Panc1 (cell line): Measurements from ENCODE around the gene MMP19.

Source experiments
- POLR2AphosphoS5 ChIP-seq: IDR thresholded peaks from 2 replicates; pipeline ENCODE4 v1.6.1; 2012; ENCODE audit warnings: mild to moderate bottlenecking, low read depth, low read length, moderate library complexity
- SIN3A ChIP-seq: IDR thresholded peaks from 2 replicates; pipeline ENCODE4 v1.6.1; 2012; ENCODE audit warnings: low read depth, mild to moderate bottlenecking, low read length, moderate library complexity, borderline replicate concordance; ENCODE audit not compliant: insufficient read depth
- TCF7L2 ChIP-seq: IDR thresholded peaks from 2 replicates; pipeline ENCODE4 v1.6.1; 2011; ENCODE audit warnings: mild to moderate bottlenecking, low read depth, low read length, inconsistent platforms
- TF ChIP-seq, protein P1 (sequence below): fragments of 450-650 bp; IDR thresholded peaks from 2 replicates; pipeline ENCODE4 v1.5.1; 2017; ENCODE audit warnings: mild to moderate bottlenecking
- TF ChIP-seq, protein P2 (sequence below), 2 experiments: IDR thresholded peaks; 2 replicates each; pipeline ENCODE4 v1.6.1; 2011 to 2012; ENCODE audit warnings: low read depth in 2 of 2, control low read depth in 1 of 2, low read length in 1 of 2, mild to moderate bottlenecking in 1 of 2, moderate library complexity in 1 of 2; ENCODE audit not compliant: insufficient read depth in 1 of 2

DNA sequence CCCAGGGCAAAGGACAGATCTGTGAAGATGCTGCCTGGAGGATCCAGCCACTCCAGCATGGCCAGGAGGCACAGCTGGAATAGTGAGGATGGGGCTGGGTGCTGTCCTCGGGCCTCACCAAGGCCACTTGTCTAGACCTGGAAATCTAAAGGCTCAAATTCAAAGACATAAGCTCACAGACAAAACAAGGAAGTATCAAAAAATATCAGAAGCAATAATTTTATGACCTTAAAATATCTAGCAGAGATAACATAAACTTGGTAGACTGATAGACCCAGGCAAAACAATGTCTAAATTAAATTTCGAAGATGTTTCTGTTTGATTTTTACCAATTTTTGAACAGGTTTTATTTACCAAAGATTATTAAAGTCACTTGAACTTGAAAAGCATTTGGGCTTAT is 22.6 kb upstream of the MMP19 start:
- TF ChIP-seq, protein P1, sequence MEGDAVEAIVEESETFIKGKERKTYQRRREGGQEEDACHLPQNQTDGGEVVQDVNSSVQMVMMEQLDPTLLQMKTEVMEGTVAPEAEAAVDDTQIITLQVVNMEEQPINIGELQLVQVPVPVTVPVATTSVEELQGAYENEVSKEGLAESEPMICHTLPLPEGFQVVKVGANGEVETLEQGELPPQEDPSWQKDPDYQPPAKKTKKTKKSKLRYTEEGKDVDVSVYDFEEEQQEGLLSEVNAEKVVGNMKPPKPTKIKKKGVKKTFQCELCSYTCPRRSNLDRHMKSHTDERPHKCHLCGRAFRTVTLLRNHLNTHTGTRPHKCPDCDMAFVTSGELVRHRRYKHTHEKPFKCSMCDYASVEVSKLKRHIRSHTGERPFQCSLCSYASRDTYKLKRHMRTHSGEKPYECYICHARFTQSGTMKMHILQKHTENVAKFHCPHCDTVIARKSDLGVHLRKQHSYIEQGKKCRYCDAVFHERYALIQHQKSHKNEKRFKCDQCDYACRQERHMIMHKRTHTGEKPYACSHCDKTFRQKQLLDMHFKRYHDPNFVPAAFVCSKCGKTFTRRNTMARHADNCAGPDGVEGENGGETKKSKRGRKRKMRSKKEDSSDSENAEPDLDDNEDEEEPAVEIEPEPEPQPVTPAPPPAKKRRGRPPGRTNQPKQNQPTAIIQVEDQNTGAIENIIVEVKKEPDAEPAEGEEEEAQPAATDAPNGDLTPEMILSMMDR: no peak
- TF ChIP-seq SIN3A (no peak), POLR2AphosphoS5 (no peak), TCF7L2 (no peak)
- TF ChIP-seq, protein P2, sequence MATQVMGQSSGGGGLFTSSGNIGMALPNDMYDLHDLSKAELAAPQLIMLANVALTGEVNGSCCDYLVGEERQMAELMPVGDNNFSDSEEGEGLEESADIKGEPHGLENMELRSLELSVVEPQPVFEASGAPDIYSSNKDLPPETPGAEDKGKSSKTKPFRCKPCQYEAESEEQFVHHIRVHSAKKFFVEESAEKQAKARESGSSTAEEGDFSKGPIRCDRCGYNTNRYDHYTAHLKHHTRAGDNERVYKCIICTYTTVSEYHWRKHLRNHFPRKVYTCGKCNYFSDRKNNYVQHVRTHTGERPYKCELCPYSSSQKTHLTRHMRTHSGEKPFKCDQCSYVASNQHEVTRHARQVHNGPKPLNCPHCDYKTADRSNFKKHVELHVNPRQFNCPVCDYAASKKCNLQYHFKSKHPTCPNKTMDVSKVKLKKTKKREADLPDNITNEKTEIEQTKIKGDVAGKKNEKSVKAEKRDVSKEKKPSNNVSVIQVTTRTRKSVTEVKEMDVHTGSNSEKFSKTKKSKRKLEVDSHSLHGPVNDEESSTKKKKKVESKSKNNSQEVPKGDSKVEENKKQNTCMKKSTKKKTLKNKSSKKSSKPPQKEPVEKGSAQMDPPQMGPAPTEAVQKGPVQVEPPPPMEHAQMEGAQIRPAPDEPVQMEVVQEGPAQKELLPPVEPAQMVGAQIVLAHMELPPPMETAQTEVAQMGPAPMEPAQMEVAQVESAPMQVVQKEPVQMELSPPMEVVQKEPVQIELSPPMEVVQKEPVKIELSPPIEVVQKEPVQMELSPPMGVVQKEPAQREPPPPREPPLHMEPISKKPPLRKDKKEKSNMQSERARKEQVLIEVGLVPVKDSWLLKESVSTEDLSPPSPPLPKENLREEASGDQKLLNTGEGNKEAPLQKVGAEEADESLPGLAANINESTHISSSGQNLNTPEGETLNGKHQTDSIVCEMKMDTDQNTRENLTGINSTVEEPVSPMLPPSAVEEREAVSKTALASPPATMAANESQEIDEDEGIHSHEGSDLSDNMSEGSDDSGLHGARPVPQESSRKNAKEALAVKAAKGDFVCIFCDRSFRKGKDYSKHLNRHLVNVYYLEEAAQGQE (IDR thresholded peaks at IDR 0.05; ENCODE audit: insufficient read depth in 1 of 2, low read depth in 2 of 2, low read length in 1 of 2): no peak
